ENCODE measurements around the gene TMEM213.
A peak's percentile ranks its signal among the peaks of the same experiment; 100 is the strongest.

Gene TMEM213

DNA sequence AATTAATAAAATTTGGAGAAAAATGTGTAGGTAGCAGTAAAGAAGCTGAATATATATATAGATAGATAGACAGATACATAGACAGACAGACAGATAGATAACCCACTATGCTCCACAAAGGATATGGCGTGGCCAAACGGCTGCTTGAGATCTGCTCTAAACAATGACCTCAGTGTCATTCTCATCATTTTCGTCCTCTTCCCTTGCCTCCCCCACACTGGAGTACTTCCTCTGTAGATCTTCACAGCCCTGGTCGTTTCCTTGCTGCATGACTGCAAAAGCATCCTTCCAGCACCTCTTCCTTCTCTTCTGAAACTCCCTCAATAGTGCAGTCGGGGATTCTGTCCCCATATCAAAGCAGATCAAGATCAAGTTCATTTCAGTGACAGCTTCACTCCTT, 35.8 kb downstream of the TMEM213 start:
- Histone ChIP-seq H4K20me1 (no peaks in the 10 kb centered on the region), H3K4me1 (peaks cover 14% of the 10 kb centered on the region), H3K36me3 (peaks cover 42% of the 10 kb centered on the region), H3K9me3 (no peaks in the 10 kb centered on the region), H3K9ac (no peak overlapping the region), H3K4me3 (no peak overlapping the region), H3K27ac (no peak overlapping the region), H3K4me2 (peak overlapping the region; percentile 19), H3K27me3 (no peaks in the 10 kb centered on the region)
- TF ChIP-seq Cebpa-rat (IDR thresholded peaks at IDR 0.05) = no peak

DNA sequence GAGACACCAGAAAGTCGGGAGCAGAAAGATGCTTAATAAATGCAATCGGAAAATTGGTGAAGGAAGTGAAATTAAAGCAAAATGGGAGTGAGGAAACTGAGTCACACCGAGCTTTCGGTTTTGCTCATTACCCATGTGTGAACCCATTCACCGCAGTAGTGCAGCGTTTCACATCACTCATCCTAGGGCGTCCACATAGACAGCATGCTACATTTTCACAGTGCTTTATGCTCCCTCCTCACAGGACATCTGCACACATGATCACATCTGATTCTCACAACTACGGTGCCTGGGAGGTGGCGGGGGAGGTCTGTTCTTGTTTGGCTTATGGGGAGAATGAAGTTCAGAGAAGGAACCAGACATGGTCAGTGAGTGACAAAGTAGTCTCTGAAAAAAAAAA, 36.8 kb downstream of the TMEM213 start:
- Histone ChIP-seq H3K4me1 (peaks cover 14% of the 10 kb centered on the region), H3K27me3 (no peaks in the 10 kb centered on the region), H3K27ac (no peak overlapping the region), H3K9me3 (no peaks in the 10 kb centered on the region), H3K4me3 (no peak overlapping the region), H3K36me3 (peaks cover 48% of the 10 kb centered on the region), H3K4me2 (no peak overlapping the region), H3K9ac (no peak overlapping the region), H4K20me1 (no peaks in the 10 kb centered on the region)
- no peak for TF ChIP-seq Cebpa-rat (IDR thresholded peaks at IDR 0.05)

DNA sequence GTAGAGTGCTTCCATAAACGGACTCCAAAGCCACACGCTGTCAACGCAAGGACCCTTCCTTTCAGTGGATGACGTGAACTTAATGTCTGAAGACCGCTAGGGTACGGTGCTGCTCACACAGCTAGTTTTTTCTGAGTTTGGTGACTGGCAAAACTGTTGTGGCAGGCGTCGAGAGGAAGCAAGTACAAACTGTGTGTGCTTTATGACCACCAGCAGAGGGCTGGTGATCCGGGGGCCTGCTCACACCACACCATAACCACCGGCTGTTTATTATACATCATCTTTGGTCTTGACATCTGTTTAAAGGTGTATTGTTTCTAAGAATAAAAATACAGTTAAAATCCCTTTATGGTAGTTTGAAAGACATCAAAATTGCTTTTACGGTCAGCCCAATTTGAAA, 37.3 kb downstream of the TMEM213 start:
- H4K20me1 ChIP-seq = no peaks in the 10 kb centered on the region
- H3K4me1 ChIP-seq = peaks cover 14% of the 10 kb centered on the region
- H3K36me3 ChIP-seq = peaks cover 52% of the 10 kb centered on the region
- H3K9me3 ChIP-seq = no peaks in the 10 kb centered on the region
- no peak overlapping the region for H3K9ac ChIP-seq
- no peak overlapping the region for H3K4me2 ChIP-seq
- H3K27me3 ChIP-seq = no peaks in the 10 kb centered on the region
- H3K4me3 ChIP-seq = no peak overlapping the region
- TF ChIP-seq Cebpa-rat (IDR thresholded peaks at IDR 0.05) = no peak
- H3K27ac ChIP-seq = no peak overlapping the region

DNA sequence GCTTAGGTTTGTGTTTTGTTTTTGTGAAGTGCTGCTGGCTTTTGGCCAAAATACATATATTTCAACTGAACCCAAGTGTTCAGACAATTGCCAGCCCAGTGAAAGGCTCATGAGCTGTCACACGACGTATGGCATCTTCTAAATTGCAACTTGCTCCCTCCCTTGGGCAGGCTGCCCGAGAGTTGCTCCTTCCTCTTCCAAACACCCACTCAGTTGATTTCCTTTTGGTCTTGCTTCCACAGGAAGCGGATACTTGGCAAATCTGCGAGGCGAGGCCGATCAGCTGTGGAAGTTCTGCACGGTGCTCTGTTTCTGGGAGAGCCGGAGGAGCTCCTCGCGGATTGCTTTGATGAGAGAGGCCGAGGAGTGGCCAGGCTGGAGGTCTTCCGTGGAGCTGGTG, 39.8 kb downstream of the TMEM213 start:
- H3K9ac ChIP-seq = no peak overlapping the region
- no peak overlapping the region for H3K27ac ChIP-seq
- no peaks in the 10 kb centered on the region for H3K27me3 ChIP-seq
- H3K4me3 ChIP-seq = no peak overlapping the region
- no peak overlapping the region for H3K4me2 ChIP-seq
- no peaks in the 10 kb centered on the region for H4K20me1 ChIP-seq
- peaks cover 14% of the 10 kb centered on the region for H3K4me1 ChIP-seq
- no peaks in the 10 kb centered on the region for H3K9me3 ChIP-seq
- peaks cover 70% of the 10 kb centered on the region for H3K36me3 ChIP-seq
- no peak for TF ChIP-seq Cebpa-rat (IDR thresholded peaks at IDR 0.05)

DNA sequence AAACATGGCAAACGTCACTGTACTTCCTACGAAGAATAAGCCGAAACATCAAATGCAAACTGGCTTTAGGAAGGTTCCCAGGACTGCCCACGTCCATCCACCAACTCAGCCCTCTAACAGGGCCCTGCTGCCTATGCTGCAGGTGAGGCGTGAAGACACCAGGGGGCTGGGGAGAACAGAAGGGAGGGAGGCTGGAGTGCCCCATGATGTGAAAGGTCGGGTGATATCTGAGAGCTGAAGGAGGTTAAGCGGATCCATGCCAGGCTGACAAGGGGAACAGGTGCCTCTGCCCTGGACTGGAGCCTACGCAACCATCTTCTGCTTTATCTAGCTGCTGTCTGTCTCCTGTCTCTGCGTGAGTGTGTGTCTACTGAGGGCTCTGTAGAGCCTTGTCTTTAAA, 40.4 kb downstream of the TMEM213 start:
- Histone ChIP-seq H3K36me3 (peaks cover 70% of the 10 kb centered on the region), H3K27ac (no peak overlapping the region), H3K4me3 (no peak overlapping the region), H4K20me1 (no peaks in the 10 kb centered on the region), H3K4me1 (peaks cover 13% of the 10 kb centered on the region), H3K4me2 (no peak overlapping the region), H3K27me3 (no peaks in the 10 kb centered on the region), H3K9me3 (no peaks in the 10 kb centered on the region), H3K9ac (no peak overlapping the region)
- TF ChIP-seq Cebpa-rat (IDR thresholded peaks at IDR 0.05) = no peak

DNA sequence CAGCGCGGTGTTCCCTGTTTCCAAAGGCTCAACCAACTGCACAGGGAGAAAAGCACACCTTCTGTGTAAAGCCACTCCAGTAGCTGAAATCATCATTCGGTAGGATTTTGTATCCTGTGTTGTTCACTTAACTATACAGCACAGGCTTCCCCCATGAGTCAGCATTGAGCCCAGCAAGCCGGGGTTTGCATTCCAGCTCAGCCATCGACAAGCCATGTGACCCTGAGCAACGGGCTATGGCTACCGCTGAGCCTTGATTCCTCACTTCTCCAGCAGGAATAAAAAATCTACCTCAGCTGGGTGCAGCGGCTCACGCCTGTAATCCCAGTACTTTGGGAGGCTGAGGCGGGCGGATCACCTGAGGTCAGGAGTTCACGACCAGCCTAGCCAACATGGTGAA, 44.3 kb downstream of the TMEM213 start:
- Histone ChIP-seq H3K9me3 (no peaks in the 10 kb centered on the region), H3K9ac (no peak overlapping the region), H3K4me2 (no peak overlapping the region), H3K27me3 (no peaks in the 10 kb centered on the region), H3K4me3 (no peak overlapping the region), H3K27ac (no peak overlapping the region), H3K4me1 (no peaks in the 10 kb centered on the region), H3K36me3 (peaks cover 52% of the 10 kb centered on the region), H4K20me1 (no peaks in the 10 kb centered on the region)
- no peak for TF ChIP-seq Cebpa-rat (IDR thresholded peaks at IDR 0.05)

DNA sequence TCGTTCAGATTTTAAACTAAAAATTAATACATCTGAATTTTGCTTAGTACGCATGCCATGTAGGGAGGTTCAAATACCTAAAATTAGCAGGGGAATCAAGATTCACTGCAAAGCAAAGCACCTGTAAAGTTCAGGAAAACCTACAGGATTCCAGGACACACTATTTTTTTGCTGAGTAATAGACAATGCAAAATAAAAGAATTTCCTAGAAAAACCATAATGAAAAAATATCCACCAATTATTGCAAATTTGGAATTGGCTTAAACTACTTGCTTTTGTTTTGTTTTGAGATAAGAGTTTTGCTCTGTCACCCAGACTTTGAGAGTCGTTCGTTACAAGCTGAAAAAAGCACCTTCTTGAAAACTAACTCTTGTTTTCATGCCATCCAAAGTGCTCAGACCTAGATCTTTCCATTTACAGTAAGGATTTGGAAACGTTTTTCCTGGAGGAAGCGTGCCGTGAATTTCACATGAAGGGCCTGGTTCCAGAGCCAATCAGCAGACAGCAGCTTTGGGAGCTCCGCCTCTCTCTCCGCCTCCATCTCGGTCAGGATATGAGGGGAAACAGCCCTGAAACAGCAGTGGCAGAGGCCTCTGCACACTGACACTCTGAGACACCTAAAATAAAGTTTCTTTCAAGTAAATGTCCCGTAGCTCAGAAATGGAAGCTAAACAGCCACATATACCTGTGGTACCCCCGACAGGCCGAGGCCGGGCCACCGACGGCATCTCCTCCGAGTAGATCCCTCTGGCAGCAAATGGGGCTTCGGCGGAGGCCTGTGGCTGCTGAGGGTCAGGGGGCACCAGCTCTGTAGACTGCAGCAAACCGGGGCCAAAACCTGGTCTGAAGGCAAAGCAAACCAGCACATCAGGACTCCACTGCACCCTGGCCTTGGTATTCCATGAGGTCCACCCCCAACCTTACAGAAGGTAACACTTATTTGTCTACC, 46.1 kb downstream of the TMEM213 start:
- Histone ChIP-seq H3K4me1 (no peaks in the 10 kb centered on the region), H3K27ac (no peak overlapping the region), H3K4me2 (no peak overlapping the region), H3K36me3 (peaks cover 35% of the 10 kb centered on the region), H3K9ac (no peak overlapping the region), H4K20me1 (no peaks in the 10 kb centered on the region), H3K27me3 (no peaks in the 10 kb centered on the region), H3K4me3 (no peak overlapping the region), H3K9me3 (no peaks in the 10 kb centered on the region)
- no peak for TF ChIP-seq Cebpa-rat (IDR thresholded peaks at IDR 0.05)

DNA sequence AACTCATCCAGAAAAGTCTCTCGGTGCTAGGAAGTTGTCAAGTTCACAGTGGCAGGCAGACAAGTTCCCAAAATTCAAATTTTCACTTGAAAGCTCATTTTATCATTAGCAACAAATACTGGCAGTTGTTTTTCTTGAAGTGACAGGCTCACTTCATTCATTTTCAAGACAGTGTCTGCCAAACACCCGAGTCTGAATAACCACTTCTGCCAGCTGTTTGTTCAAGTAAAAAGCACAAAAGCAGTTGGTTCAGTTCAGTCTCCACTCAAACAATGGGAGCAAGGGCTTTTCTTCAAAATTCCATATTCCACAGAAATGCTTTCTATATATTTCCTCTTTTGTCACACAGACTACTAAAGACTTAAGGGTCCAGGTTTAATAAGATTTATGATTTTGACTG, 47.9 kb downstream of the TMEM213 start:
- H3K4me2 ChIP-seq = no peak overlapping the region
- TF ChIP-seq Cebpa-rat (IDR thresholded peaks at IDR 0.05) = no peak
- no peaks in the 10 kb centered on the region for H4K20me1 ChIP-seq
- no peaks in the 10 kb centered on the region for H3K4me1 ChIP-seq
- H3K9me3 ChIP-seq = peaks cover 11% of the 10 kb centered on the region; the same call in 1 of the 2 replicates
- H3K9ac ChIP-seq = no peak overlapping the region
- H3K36me3 ChIP-seq = peaks cover 35% of the 10 kb centered on the region
- no peak overlapping the region for H3K4me3 ChIP-seq
- H3K27me3 ChIP-seq = no peaks in the 10 kb centered on the region
- no peak overlapping the region for H3K27ac ChIP-seq

DNA sequence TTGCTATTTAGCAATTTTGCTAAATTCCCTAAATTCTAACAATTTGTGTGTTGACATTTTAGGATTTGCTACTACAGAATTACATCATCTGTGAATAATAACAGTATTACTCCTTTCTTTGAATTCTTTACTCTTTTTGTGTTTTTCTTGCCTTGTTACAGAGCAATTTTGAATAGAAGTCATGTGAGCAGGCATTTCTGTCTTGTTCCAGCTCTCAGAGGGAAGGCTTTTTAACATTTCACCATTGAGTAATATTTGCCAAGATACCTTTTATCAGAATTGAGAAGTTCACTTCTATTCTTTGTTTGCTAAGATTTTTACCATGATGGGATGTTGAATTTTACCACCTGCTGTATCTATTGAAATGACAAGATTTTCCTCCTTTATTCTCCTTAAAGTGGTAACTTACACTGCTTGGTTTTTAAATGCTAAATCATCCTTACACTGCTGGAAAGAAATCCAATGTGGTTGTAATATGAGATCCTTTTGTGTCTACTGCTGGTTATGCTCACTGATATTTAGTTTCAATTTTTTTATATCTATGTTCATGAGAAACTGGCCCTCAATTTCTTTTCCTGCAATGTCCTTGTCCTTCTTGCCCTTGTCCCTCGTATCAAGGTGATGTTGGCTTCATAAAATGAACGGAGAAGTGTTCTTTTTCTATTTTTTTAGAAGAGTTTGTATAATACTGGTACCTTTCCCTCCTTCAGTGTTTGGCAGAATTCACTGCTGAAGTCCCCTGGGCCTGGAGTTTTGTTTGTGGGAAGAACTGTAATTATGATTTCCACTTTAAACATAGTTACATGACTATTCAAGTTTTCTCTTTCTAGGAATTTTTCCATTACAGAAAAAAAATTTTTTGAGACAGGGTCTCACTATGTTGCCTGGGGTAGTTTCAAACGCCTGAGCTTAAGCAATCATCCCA, 50.5 kb downstream of the TMEM213 start:
- H3K4me1 ChIP-seq = no peaks in the 10 kb centered on the region
- H4K20me1 ChIP-seq = no peaks in the 10 kb centered on the region
- H3K9me3 ChIP-seq = peaks cover 11% of the 10 kb centered on the region; the same call in 1 of the 2 replicates
- H3K27me3 ChIP-seq = no peaks in the 10 kb centered on the region
- no peak overlapping the region for H3K4me3 ChIP-seq
- H3K36me3 ChIP-seq = peaks cover 41% of the 10 kb centered on the region
- no peak overlapping the region for H3K9ac ChIP-seq
- H3K27ac ChIP-seq = no peak overlapping the region
- TF ChIP-seq Cebpa-rat (IDR thresholded peaks at IDR 0.05) = no peak
- H3K4me2 ChIP-seq = no peak overlapping the region

DNA sequence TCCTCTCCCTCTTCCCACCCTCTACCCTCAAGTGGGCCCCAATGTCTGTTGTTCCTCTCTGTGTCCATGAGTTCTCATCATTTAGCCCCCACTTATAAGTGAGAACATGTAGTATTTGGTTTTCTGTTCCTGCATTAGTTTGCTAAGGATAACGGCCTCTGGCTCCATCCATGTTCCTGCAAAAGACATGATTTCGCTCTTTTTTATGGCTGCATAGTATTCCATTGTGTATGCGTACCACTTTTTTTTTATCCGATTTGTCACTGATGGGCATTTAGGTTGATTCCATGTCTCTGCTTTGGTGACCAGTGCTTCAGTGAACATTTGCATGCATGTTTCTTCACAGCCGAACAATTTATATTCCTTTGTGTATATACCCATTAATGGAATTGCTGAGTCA, 51.9 kb downstream of the TMEM213 start:
- peaks cover 40% of the 10 kb centered on the region for H3K36me3 ChIP-seq
- H3K4me2 ChIP-seq = no peak overlapping the region
- TF ChIP-seq Cebpa-rat (IDR thresholded peaks at IDR 0.05) = no peak
- H3K9ac ChIP-seq = no peak overlapping the region
- H3K4me3 ChIP-seq = no peak overlapping the region
- H4K20me1 ChIP-seq = no peaks in the 10 kb centered on the region
- no peak overlapping the region for H3K27ac ChIP-seq
- H3K4me1 ChIP-seq = no peaks in the 10 kb centered on the region
- H3K27me3 ChIP-seq = no peaks in the 10 kb centered on the region
- H3K9me3 ChIP-seq = peaks cover 11% of the 10 kb centered on the region; the same call in 1 of the 2 replicates

Data from BLaER1 (cell line).